ENCODE measurements around the gene PGK2. TPM values are rescaled to one million over a fixed set of nuclear protein-coding genes. Genes with fewer than 3 reads are reported as not detected.

PGK2 gene
- total RNA-seq, 1 donor from 2014 or later, result not detected

DNA sequence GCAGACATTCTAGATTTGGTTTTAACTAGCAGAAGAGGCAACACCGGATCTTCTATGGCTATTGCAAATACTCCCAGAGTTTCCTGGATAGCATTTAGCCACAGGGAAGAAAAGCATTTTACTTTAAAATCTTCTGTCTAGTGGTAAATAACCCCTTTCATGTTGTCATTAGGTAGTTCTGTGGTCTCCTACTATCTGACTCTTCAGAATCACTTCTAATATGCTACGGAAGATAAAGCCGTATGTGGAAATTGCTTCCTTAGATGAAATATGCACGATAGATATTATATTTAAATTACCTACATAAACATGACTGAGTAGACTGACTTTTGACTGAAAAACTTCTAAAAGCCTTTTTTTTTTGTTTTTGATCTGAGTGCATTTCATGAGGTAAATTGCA lies 43.7 kb downstream of the PGK2 start:
- TF ChIP-seq CTCF (IDR thresholded peaks at IDR 0.05), result no peak
- Mint-ChIP-seq H3K9me3 (ENCODE audit: unreplicated experiment) (no peaks in the 10 kb centered on the region), H3K4me3 (ENCODE audit: unreplicated experiment) (no peak overlapping the region), H3K27me3 (ENCODE audit: unreplicated experiment) (no peaks in the 10 kb centered on the region), H3K27ac (ENCODE audit: unreplicated experiment) (no peak overlapping the region), H3K36me3 (ENCODE audit: unreplicated experiment) (no peaks in the 10 kb centered on the region), H3K4me1 (ENCODE audit: unreplicated experiment) (no peaks in the 10 kb centered on the region)
- DNase-seq (ENCODE audit: extremely low spot score, unreplicated experiment), result no peak

DNA sequence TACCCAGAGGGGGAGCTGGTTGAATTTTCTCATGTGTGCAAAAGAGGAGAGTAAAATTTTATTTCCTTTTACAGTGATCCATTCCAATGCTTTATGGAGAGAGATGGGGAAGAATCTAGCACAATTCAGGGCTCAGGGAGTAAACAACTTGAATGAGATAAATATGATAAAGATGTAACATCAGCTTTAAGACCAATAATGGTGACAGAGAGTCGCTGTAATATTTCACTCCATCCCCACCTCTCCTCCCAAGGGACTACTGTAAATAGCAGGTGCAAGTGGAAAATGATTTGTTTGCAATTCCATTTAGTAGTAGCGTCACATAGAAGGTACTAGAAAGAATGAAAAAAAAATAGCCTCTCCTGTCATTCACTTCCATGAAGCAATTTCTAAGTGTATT lies 47.7 kb downstream of the PGK2 start:
- no peaks in the 10 kb centered on the region for H3K36me3 Mint-ChIP-seq (ENCODE audit: unreplicated experiment)
- H3K27me3 Mint-ChIP-seq (ENCODE audit: unreplicated experiment), result no peaks in the 10 kb centered on the region
- no peak for TF ChIP-seq CTCF (IDR thresholded peaks at IDR 0.05)
- no peaks in the 10 kb centered on the region for H3K9me3 Mint-ChIP-seq (ENCODE audit: unreplicated experiment)
- no peak overlapping the region for H3K27ac Mint-ChIP-seq (ENCODE audit: unreplicated experiment)
- no peaks in the 10 kb centered on the region for H3K4me1 Mint-ChIP-seq (ENCODE audit: unreplicated experiment)
- DNase-seq (ENCODE audit: extremely low spot score, unreplicated experiment), result no peak
- H3K4me3 Mint-ChIP-seq (ENCODE audit: unreplicated experiment), result no peak overlapping the region

DNA sequence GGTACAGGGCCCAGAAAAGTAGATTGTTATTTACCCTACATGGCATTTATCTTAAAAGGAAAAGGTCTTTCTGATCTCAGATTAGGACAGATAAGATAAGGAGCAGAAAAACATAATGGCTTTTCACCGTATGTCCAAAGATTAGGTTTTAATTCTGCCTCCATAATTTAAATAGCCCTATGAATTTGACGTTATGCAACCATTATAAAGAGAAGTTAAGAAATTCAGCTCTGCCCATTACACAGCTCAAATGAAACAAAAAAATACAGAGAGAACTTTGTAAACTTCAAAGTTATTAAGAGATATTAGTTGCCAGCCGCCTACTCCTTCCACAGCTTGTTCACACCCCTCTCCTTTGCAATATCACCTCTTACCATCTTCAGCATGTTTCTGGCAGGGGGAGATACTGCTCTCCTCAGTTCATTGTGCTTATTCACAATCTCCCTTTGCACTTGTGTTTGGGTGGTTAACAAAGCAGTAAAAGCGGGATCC lies 51.0 kb downstream of the PGK2 start:
- TF ChIP-seq CTCF (IDR thresholded peaks at IDR 0.05), result no peak
- Mint-ChIP-seq H3K4me3 (ENCODE audit: unreplicated experiment) (no peak overlapping the region), H3K9me3 (ENCODE audit: unreplicated experiment) (no peaks in the 10 kb centered on the region), H3K27me3 (ENCODE audit: unreplicated experiment) (no peaks in the 10 kb centered on the region), H3K36me3 (ENCODE audit: unreplicated experiment) (no peaks in the 10 kb centered on the region), H3K4me1 (ENCODE audit: unreplicated experiment) (no peaks in the 10 kb centered on the region), H3K27ac (ENCODE audit: unreplicated experiment) (no peak overlapping the region)
- no peak for DNase-seq (ENCODE audit: extremely low spot score, unreplicated experiment)

Other genes starting within 250 kb of the PGK2 start
- not detected in 2 replicates for gene C6orf141, start 236.6 kb downstream of the PGK2 start, total RNA-seq
- gene RHAG, start 150.4 kb downstream of the PGK2 start, total RNA-seq, result not detected in 2 replicates
- gene CRISP2, start 73.7 kb downstream of the PGK2 start, total RNA-seq, result not detected in 2 replicates
- gene CRISP3, start 42.9 kb downstream of the PGK2 start, total RNA-seq, result not detected in 2 replicates
- gene CRISP1, start 79.2 kb upstream of the PGK2 start, total RNA-seq, result not detected in 2 replicates
- not detected in 2 replicates for gene DEFB114, start 176.9 kb upstream of the PGK2 start, total RNA-seq
- not detected in 2 replicates for gene DEFB113, start 182.3 kb upstream of the PGK2 start, total RNA-seq
- gene DEFB110, start 234.7 kb upstream of the PGK2 start, total RNA-seq, result not detected in 2 replicates

Measured in osteocyte (in vitro differentiated cells).